ENCODE results near the gene ZNF497. TPM values are rescaled to one million over a fixed set of nuclear protein-coding genes. Genes with fewer than 3 reads are reported as not detected.
A peak's percentile ranks its signal among the peaks of the same experiment; 100 is the strongest.
"Not testable (repeated sequence)": the region's sequence is repeated elsewhere in the genome, so short reads cannot be mapped to it uniquely, and the experiment has no call there.

Gene ZNF497
- under 1 TPM; 0.14 to 0.69 TPM for total RNA-seq
- long read RNA-seq, donor 1, partial matches to known transcripts: 0 of 1 reads
- long read RNA-seq, donor 1, other reads (novel, unspliced or antisense): 1 of 1 reads
- long read RNA-seq, donor 2, partial matches to known transcripts: 0 of 1 reads
- long read RNA-seq, donor 2, other reads (novel, unspliced or antisense): 1 of 1 reads

DNA sequence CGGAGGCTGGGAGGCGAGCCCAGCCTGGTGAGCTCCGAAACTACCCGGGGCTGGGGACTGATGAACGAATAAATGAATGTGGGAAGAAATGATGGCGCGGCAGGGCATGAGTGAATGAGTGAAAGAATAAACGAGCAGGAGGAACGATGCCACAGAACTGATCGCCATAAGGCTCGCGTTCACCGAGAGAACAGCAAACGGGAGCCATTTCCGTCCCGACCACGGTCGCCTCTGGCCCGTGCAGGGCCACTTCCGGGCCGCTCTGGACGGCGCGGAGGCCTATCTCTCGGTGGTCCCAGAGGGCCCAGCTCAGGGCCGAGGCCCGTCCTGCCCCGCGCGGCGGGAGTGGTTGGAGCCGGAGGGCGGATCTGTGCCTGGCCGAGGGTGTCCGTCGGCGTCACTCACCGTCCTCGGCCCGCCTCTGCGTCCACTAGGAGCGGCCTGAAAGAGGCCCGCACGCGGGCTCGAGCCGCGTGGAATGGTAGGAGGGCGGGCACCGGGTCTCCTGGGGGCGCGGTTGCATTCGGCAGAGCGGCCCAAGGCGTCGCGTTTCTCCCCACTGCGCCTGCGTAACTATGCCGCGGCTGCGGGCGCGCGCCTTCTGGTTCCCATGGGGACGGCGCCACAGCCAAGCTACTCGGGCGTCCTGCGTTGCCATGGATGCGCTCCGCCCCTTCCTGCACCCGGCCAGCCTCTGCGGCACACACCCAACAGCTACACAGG lies at the start of gene ZNF497:
TSS of gene ZNF497 (minus strand) at position 480 of the 723 bp plus-strand sequence. CDS start 5,116 bp downstream, outside the sequence.
- intact Hi-C loops (cut with DNase I): loop anchor here in 1 of 2 donors (10.0 kb wide), 1 partner anchor 1678 kb away; no protein-coding TSS in a partner anchor
- DNase-seq (ENCODE audit: low spot score): peak; percentile 99

DNA sequence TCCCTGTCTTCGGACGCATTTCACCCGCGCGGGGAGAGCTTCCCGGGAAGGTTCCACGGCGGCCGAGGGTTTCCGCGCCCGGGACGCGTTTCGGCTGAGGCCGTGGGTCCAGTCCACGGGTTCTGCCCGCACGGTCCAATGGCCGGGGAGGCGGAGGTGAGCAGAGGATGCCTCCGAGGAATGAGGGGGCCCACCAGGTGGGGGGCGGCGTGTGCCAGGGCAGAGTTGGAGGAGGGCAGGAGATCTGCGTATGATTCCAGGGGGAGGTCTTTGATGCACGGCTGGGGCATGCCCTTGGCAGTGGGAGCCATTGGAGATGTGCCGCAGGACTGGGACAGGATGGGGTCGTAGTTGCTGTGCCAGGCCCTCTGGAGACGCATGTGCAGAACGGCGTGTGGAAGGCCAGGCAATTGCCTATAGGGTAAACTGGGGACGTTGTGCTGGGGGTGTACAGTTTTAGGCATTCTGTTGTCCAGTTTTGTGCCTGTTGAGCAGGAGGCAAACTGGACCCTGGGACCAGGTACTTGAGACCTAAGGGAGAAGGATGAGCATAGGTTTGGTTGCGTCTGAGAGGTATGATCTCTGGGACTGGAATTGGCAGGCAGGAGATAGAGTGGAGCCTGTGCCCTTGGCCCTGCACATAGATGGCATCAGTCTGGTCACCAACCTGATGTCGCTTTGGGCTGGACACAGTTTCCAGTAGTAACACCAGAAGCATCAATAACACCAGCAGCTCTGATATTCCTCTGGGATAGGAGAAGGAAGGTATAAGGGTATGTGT lies 46.6 kb upstream of the ZNF497 start:
- intact Hi-C loops (cut with DNase I): no loop called here
- peak; percentile 73 for DNase-seq (ENCODE audit: low spot score)

DNA sequence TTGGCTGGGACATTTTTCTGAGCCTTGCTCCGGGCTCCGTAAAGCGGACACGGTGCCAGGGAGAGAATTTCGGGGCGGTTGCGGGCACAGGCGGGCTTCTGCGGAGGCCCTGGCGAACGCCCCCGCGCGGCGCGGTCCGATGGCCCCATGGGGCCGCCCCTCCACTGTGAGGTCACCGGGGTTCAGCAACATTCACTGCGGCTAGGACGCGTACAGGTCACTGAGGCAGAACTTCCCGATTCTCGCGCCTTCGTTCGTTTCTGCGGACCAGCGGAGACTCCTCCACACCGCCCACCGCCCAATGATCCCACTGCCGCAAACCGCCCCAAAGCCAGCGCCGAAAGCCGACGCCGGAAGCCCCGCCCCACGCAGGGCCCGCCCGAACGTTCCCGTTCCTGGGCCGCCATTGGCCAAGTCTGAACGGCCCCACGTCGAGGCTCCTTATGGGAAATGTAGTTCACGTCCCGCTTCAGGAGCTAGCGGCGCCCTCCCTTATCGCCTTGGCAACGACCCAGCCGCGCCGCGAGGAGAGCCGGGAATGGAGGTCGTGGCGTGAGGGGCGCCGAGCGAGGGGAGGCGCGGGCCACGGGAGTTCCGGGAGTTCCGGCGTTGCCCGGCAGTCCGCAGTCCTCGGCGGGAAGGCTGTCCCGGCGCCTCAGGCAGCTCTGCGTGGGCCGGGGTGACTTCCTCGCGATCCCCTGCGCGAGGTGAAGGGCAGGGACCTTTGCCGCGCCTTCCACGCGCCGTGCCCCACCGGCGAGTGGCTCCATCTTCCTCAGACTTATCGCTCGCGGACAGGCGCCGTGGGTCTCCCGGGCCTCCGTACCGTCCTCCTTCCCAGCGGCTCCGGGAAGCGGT lies 45.8 kb upstream of the ZNF497 start, which contains the start of gene ZNF584:
TSS of gene ZNF584 (plus strand) at position 498 of the 858 bp plus-strand sequence. CDS start 499 bp downstream, outside the sequence.
- DNase-seq (ENCODE audit: low spot score): peak; percentile 98

DNA sequence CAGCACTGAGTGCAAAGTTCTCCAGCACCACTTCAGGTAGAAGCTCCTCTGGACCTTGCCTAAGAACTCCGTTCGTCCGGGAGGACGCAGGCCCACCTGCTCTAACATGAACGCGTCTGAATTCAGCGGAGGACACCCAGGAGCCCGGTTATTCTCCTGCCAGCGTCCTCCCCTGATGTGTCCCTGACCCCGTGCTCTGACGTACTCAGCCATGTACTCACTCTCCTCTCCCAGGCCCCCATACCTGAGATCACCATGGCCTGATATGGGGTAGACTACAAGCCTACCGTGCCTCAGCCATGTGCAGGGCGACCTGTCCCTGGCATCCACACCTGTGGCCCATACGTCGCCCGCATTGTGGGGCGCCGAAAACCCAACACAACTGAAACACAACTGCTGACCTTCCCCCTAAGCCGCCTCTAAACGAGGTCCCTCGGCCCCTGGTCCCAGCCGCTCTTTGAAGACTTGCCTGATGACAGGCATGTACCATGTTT lies 45.2 kb upstream of the ZNF497 start:
- intact Hi-C loops (cut with DNase I): no loop called here
- peak; percentile 78 for DNase-seq (ENCODE audit: low spot score)

More for the DNA sequence above, 45.8 kb upstream of the ZNF497 start, which contains the start of gene ZNF584:
- intact Hi-C loops (cut with DNase I): no loop called here

DNA sequence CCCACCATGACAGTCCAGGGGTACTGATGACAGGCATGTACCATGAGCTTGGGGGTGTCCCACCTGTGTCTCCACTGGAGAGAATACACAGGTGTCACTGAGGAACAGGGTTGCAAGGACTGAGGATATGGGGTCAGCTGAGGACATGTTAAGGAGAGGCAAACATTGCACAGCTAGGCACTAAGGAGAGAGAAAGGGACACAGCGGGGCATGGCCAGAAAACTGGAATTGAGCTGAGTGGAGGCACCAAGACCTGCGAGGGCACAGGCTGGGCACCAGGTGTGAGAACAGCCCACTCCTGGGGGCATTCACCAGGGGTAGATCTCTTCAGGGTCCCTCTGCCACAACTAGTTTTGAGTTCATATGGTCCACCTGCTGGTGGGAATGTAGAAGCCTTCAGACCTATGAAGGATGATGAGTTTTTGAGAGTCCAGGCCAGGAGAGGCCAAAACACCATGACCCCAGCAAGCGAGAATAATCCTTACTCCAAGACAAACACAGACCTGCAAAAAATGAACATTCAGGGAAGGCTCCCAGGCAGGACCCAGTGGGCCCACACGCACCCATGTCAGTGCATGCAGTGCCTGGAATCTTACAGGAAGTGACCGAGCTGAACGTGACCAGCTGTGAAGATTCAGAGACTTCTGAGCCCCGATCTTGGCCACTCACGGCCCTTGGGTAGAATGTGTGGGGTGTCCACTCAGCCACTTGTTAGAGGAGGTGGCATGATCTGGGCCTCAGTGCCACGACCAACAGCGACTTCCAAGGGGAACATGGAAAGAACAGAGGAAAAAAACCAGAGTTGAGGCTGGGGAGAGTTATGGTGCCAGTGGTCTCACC lies 44.5 kb upstream of the ZNF497 start:
- intact Hi-C loops (cut with DNase I): no loop called here
- DNase-seq (ENCODE audit: low spot score): peak; percentile 54

DNA sequence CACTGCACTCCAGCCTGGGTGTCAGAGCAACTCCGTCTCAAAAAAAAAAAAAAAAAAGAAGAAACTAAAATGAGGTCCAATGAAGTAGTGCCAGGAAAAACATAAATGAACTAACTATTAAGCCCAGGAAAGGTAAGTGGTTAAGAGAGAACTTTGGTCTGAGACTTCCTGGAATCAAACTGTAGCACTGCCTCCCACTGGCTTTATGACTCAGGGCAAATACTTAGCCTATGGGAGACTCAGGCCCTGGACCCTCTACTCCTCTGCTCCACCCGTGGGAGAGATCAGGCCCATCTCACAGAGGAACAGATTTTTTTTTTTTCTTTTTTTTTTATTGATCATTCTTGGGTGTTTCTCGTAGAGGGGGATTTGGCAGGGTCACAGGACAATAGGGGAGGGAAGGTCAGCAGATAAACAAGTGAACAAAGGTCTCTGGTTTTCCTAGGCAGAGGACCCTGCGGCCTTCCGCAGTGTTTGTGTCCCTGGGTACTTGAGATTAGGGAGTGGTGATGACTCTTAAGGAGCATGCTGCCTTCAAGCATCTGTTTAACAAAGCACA lies 41.4 kb upstream of the ZNF497 start:
- intact Hi-C loops (cut with DNase I): not testable (repeated sequence)
- DNase-seq (ENCODE audit: low spot score): peak; percentile 11

DNA sequence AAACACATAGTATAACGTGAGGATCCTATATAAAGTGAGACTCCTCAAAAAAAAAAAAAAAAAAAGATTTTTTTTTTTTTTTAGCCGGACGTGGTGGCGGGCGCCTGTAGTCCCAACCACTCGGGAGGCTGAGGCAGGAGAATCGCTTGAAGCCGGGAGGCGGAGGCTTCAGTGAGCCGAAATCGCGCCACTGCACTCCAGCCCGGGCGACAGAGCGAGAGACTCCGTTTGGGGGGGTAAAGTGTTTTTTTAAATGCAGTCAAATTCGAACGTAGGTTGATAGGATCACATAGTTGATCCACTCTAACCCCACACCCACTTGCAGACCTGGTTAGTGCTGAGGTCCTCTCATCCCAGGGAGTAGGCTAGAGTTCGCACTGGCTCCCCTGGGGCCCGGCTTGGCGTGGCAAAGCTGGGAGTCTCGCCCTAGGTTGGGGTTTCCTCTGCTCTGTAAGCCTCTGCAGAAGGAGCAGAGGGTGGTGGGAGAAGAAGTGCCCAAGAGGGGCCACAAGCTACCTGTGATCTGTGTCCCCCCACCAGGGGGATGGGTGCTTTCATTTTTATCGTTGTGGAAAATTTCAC lies 39.4 kb upstream of the ZNF497 start:
- DNase-seq (ENCODE audit: low spot score): no peak
- intact Hi-C loops (cut with DNase I): no loop called here

DNA sequence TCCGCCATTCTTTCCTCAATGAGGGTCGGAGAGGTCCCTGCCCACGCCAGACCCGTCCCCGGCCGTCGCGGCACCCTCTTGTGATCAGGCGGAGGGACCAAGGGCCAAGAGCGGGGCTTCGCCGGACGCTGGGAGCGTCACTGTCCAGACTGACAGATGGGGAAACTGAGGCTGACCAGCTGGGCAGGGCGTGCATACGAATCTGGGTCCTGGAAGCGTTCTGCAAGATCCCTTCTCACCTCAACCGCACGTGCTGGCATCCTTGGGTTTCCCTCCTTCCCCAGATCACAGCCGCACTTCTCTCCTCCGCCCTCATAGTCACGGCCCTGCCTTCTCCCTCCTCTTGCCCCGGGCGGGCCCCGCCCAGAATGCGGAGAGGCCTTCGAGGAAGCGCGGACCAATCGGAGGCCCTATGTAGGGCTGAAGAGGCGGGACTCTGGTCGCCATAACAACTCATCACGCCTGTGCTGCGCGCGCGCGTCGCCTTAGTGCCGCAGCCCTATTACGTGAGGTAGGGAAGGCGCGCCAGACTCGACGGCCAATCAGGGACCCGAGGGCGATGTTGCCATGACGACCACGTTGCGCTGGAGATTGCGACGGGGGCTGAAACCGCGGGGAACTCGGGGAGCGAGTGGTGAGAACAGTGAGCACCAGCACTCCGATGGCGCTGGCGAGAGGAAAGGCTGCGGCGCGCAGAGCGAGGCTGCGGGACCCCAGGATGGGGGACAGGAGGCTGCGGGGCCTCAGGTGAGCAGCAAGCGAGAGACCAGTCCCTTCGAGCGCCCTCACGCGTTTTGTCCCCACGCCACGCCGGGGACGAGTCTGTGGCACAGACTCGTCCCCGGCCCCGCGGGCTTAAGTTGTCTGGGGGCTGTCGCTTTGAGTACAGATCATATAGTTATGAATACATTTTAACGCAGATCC lies 38.6 kb upstream of the ZNF497 start:
- peak; percentile 100 for DNase-seq (ENCODE audit: low spot score)
- intact Hi-C loops (cut with DNase I): no loop called here

DNA sequence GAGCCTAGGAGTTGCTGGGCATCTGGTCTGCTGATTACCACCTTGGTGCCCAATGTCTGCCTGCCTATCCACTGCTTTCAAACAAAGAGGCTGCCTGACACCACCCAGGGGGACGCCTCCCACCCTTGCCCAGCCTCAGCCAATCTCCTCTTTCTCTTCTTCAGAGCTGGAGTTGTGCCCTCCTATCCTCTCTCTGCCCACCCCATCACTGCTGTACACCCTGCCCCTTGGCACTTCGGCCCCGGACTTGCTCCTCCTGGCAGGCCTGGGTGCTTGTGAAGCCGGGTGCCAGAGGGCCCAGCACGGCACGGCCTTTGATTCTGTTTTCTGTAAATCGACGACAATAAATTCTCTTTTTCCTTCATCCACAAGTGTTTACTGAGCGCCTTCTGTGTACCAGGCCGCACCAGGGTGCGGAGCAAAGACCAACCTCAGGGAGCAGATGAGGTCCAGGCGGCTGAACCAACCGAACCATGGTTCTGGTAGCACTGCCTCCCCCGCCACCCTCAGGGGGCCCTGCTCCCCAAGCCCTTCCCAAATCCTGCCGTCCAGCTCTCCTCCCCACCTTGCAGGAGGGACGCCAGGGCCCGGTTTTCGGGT lies 37.9 kb upstream of the ZNF497 start:
- intact Hi-C loops (cut with DNase I): no loop called here
- DNase-seq (ENCODE audit: low spot score): no peak

DNA sequence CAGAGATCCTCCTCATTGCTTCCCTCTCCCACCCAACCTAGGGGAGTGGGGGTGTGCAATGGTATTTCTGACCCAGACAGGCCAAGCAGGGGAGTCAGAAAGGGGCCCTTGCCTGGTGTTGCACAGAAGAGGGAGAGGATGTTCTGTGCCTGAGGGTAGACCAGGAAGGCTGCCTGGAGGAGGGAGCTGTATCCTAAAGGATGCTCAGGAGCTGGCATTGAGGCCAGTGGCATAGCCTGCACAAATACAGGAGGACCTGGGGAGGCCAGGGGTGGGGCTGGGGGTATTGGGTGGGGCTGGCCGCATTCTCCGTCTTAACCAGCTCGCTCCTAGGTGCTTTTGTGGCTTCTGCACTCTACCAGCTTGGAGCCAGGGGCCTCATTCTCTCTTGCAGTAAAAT lies 37.4 kb upstream of the ZNF497 start:
- intact Hi-C loops (cut with DNase I): no loop called here

DNA sequence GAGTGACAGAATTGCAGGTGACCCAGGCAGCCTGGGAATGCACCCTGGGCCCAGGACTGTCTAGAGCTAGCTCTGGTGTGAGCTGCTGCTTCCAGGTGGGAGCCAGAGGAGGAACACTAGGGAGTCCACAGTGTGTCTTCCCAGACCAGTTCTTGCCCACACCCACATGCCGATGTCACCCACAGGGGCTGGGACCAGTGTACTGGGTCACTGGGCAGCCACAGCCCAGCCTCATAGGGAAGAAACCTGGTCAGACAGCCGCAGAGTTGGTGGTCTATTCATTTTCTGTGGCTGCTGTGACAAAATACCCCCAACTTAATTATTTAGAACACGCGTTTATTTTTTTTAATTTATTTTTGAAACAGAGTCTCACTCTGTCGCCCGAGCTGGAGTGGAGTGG lies 36.0 kb upstream of the ZNF497 start:
- intact Hi-C loops (cut with DNase I): no loop called here
- DNase-seq (ENCODE audit: low spot score): no peak

More for the DNA sequence above, 37.4 kb upstream of the ZNF497 start:
- no peak for DNase-seq (ENCODE audit: low spot score)

DNA sequence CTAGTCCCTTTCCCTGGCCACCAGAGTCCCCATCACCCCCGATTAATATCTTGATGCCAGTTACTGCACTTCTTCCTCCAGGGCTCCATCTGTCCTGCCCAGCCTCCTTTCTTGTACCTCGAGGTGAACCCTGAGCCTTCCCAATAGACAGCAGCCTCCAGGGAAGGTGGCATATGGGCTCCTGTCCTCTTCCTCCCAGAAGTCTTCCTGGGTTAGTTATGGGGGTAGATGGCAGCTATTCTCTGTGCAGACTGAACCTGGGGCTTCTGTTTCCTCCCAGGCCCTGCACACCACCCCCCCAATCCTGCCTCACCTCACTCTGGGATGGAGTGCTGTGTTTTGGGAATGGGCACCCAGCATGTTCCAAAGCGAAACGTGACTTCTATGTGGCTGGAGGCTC lies 35.5 kb upstream of the ZNF497 start:
- intact Hi-C loops (cut with DNase I): no loop called here

DNA sequence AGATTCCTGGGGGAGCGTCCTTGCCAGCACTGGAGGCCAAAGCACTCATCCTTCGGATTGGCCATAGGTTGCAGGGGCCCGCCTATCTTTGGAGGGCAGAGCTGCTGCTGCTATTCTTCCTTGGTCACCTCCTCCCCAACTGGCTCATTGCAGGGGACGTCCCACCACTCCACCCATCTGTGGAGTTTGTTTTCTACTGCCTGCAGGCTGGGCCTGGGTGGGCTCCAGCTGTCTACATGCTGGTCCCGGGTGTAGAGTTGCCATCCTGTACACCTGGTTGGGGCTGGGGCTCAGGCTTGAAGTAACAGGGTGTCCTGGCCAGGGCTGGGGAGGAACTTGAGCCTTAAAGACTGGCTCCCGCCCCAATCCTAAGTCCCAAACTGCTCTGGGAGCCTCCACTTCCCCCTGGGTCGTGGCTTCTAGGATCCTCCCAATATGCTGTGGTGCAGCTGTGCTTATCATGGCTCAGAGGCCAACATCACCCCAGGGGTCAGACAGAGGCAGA lies 35.0 kb upstream of the ZNF497 start:
- no peak for DNase-seq (ENCODE audit: low spot score)

More for the DNA sequence above, 35.5 kb upstream of the ZNF497 start:
- no peak for DNase-seq (ENCODE audit: low spot score)

DNA sequence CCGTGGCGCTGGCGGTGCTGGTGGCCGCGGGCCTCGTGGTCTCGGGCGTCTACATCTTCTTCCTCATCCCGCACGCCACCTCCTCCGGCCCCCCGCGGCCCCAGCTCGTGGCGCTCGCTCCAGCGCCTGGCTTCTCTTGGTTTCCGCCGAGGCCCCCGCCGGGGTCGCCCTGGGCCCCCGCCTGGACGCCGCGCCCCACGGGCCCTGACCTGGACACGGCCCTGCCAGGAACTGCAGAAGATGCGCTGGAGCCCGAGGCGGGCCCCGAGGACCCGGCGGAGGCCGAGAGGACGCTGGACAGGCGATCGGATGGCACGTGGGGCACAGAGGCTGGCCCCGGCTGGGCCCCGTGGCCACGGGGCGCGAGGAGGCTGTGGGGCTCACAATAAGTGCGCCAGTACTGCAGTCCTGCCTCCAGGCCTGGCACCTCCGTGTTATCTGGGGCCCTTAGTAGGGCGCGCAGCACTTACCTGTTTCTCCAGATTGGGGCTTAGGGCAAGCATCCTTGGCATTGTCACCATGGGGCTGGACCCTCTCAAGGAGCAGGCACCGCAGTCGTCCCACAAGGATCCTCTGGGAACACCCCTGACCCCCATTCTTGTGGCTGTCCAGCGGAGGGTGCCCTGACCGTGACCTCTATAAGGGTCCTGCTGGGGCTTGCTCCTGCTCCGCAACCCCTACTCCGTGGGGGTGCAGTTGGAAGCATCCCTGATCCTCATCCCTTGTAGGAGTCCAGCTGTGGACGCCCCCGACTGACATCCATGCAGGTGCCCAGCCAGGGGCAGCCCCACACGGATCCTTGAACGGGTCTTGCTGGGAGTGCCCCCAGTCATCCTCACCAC lies 34.4 kb upstream of the ZNF497 start:
- intact Hi-C loops (cut with DNase I): no loop called here
- no peak for DNase-seq (ENCODE audit: low spot score)

More for the DNA sequence above, 35.0 kb upstream of the ZNF497 start:
- intact Hi-C loops (cut with DNase I): no loop called here

Measured in posterior vena cava (tissue), 2 donors.